Fibroblast of mammary gland (primary cell): ENCODE results near the gene ADAMTS14.

Experiments used
- DNase-seq: peaks from one replicate; pipeline ENCODE4 v3.0.0-alpha.2; 2010; ENCODE audit warnings: low read depth
- H3K4me3 ChIP-seq: 2 replicates; pipeline ENCODE4 v1.5.1; 2011; ENCODE audit warnings: low read depth, mild to moderate bottlenecking, low read length, moderate library complexity; ENCODE audit not compliant: control insufficient read depth
- CTCF ChIP-seq: conservative IDR thresholded peaks from 2 replicates; pipeline ENCODE4 v1.5.1; 2011; ENCODE audit warnings: low read depth, low read length, inconsistent platforms; ENCODE audit not compliant: control insufficient read depth, insufficient read depth

The ADAMTS14 gene

GRCh38 chr10:70683940-70684339, 11.6 kb downstream of the ADAMTS14 start:
- no peak for TF ChIP-seq CTCF
- DNase-seq = no peak
- no peak overlapping the region for H3K4me3 ChIP-seq

GRCh38 chr10:70684374-70684773, 12.1 kb downstream of the ADAMTS14 start:
- no peak for DNase-seq
- H3K4me3 ChIP-seq = no peak overlapping the region
- no peak for TF ChIP-seq CTCF

- no peak overlapping the region for H3K4me3 ChIP-seq
- no peak for DNase-seq
- no peak for TF ChIP-seq CTCF
Observed at GRCh38 chr10:70684839-70685454, 12.6 kb downstream of the ADAMTS14 start.

GRCh38 chr10:70685455-70685911, 13.2 kb downstream of the ADAMTS14 start:
- no peak for TF ChIP-seq CTCF
- DNase-seq = no peak
- no peak overlapping the region for H3K4me3 ChIP-seq

GRCh38 chr10:70688828-70689227, 16.5 kb downstream of the ADAMTS14 start:
- no peak for TF ChIP-seq CTCF
- no peak for DNase-seq
- no peak overlapping the region for H3K4me3 ChIP-seq

GRCh38 chr10:70689661-70690060, 17.4 kb downstream of the ADAMTS14 start:
- DNase-seq = no peak
- no peak overlapping the region for H3K4me3 ChIP-seq
- no peak for TF ChIP-seq CTCF

GRCh38 chr10:70690589-70690988, 18.3 kb downstream of the ADAMTS14 start:
- DNase-seq = no peak
- TF ChIP-seq CTCF = no peak
- H3K4me3 ChIP-seq = no peak overlapping the region
